Epithelial cell of esophagus (primary cell): ENCODE data around the gene C12orf42.
A peak's percentile ranks its signal among the peaks of the same experiment; 100 is the strongest.

ENCODE experiments used
- DNase-seq: peaks from one replicate; pipeline ENCODE4 v3.0.0; 2010; ENCODE audit warnings: low read depth
- H3K4me3 ChIP-seq: 2 replicates; pipeline ENCODE4 v1.5.1; 2011; ENCODE audit warnings: mild to moderate bottlenecking, low read length, control low read depth
- CTCF ChIP-seq: IDR thresholded peaks from 2 replicates; pipeline ENCODE4 v1.5.1; 2011; ENCODE audit warnings: low read depth, mild to moderate bottlenecking, low read length, control low read depth, inconsistent platforms; ENCODE audit not compliant: insufficient read depth; ENCODE audit errors: missing control alignments

Gene C12orf42

GRCh38 chr12:103310546-103311270 is 185.1 kb downstream of the C12orf42 start:
- no peak for DNase-seq
- no peak for TF ChIP-seq CTCF
- no peak overlapping the region for H3K4me3 ChIP-seq

- DNase-seq: peak; percentile 78
- no peak overlapping the region for H3K4me3 ChIP-seq
- no peak for TF ChIP-seq CTCF
Measured at GRCh38 chr12:103308396-103308795, 187.4 kb downstream of the C12orf42 start.

- DNase-seq: no peak
- TF ChIP-seq CTCF: no peak
- no peak overlapping the region for H3K4me3 ChIP-seq
Measured at GRCh38 chr12:103303484-103303883, 192.3 kb downstream of the C12orf42 start.

- H3K4me3 ChIP-seq: no peak overlapping the region
- TF ChIP-seq CTCF: no peak
- no peak for DNase-seq
Measured at GRCh38 chr12:103301642-103302591, 193.9 kb downstream of the C12orf42 start.

- TF ChIP-seq CTCF: no peak
- H3K4me3 ChIP-seq: no peak overlapping the region
- no peak for DNase-seq
Measured at GRCh38 chr12:103288016-103288415, 207.8 kb downstream of the C12orf42 start.

- DNase-seq: no peak
- TF ChIP-seq CTCF: no peak
- H3K4me3 ChIP-seq: no peak overlapping the region
Measured at GRCh38 chr12:103282124-103282523, 213.6 kb downstream of the C12orf42 start.

- TF ChIP-seq CTCF: no peak
- DNase-seq: peak; percentile 53
- no peak overlapping the region for H3K4me3 ChIP-seq
Measured at GRCh38 chr12:103279444-103279843, 216.3 kb downstream of the C12orf42 start.
